Upper lobe of left lung (tissue), 4 donors: ENCODE measurements around the gene RAB44.

Experiments
- EP300 ChIP-seq, 4 donors: sonication (generic); formaldehyde crosslinking; IDR thresholded peaks; one replicate each; pipeline ENCODE4 v1.5.1; 2017; ENCODE audit warnings: antibody characterized with exemption in 4 of 4, control low read depth in 2 of 4
- POLR2A ChIP-seq, 4 donors: fragments of 450-650 bp; IDR thresholded peaks; one replicate each; pipeline ENCODE4 v1.5.1; 2016 to 2017; ENCODE audit warnings: antibody characterized with exemption in 4 of 4, mild to moderate bottlenecking in 2 of 4
- TF ChIP-seq, protein P1 (sequence below), 6 experiments: fragments of 450-650 bp in 4 of 6; fragments of 200-600 bp in 2 of 6; sonication (generic) in 2 of 6; IDR thresholded peaks; one replicate each; pipeline ENCODE4 v1.5.1; 2016 to 2019; ENCODE audit warnings: antibody characterized with exemption in 6 of 6

DNA sequence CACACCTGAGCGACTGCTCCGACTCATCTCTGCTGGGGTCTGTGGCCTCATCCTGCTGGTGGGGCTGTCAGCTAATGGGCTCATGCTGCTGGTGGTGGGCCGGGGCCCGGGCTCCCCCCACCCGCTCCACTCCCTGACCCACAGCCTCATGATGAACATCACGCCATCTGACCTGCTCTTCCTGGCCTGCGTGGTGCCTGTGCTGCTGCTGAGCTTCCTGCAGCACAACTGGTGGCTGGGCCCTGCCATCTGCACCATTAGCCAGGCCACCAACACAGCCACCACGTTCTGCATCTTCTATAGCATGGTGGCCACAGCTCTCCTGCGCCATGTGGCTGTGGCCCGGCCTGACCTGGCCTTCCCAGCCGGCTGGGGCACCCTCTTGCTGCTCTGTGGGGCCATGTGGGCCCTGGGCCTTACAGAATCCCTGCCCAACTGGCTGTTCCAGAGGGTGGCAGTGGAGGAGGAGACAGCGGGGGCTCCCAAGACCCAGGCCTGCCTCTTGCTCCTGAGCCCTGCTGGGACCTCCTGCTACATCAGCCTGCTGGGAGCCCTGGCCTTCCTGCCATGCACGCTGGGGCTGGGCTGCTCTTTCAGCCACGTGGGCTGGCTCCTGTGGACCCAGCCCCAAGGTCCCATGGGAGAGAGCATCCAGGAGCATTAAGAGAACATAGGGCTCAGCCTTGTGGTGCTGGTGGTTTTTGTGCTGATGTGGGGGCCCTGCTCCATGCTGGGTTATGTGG is 39.6 kb downstream of the RAB44 start:
- TF ChIP-seq, protein P1, sequence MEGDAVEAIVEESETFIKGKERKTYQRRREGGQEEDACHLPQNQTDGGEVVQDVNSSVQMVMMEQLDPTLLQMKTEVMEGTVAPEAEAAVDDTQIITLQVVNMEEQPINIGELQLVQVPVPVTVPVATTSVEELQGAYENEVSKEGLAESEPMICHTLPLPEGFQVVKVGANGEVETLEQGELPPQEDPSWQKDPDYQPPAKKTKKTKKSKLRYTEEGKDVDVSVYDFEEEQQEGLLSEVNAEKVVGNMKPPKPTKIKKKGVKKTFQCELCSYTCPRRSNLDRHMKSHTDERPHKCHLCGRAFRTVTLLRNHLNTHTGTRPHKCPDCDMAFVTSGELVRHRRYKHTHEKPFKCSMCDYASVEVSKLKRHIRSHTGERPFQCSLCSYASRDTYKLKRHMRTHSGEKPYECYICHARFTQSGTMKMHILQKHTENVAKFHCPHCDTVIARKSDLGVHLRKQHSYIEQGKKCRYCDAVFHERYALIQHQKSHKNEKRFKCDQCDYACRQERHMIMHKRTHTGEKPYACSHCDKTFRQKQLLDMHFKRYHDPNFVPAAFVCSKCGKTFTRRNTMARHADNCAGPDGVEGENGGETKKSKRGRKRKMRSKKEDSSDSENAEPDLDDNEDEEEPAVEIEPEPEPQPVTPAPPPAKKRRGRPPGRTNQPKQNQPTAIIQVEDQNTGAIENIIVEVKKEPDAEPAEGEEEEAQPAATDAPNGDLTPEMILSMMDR (IDR thresholded peaks at IDR 0.05), result no peak
- TF ChIP-seq POLR2A (IDR thresholded peaks at IDR 0.05), result no peak
- no peak for TF ChIP-seq EP300 (IDR thresholded peaks at IDR 0.05)
